Chondrocyte (in vitro differentiated cells): Measurements from ENCODE around the gene TRAPPC5. TPM values are rescaled to one million over a fixed set of nuclear protein-coding genes. Genes with fewer than 3 reads are reported as not detected.

Experiments used
- DNase-seq: peaks from one replicate; pipeline ENCODE4 v3.0.0; 2021; ENCODE audit warnings: mixed read lengths, low spot score
- H3K27ac Mint-ChIP-seq: one replicate; pipeline ENCODE4 v1.8.0; 2021; ENCODE audit warnings: mild to moderate bottlenecking, moderate library complexity, mixed read lengths; ENCODE audit not compliant: unreplicated experiment
- H3K27me3 Mint-ChIP-seq: 2 replicates; pipeline ENCODE4 v1.8.0; 2021; ENCODE audit warnings: low read depth, mixed read lengths
- H3K36me3 Mint-ChIP-seq: 2 replicates; pipeline ENCODE4 v1.8.0; 2021; ENCODE audit warnings: low read depth, mixed read lengths
- H3K4me1 Mint-ChIP-seq: 2 replicates; pipeline ENCODE4 v1.8.0; 2021; ENCODE audit warnings: low read depth, mild to moderate bottlenecking, mixed read lengths
- H3K4me3 Mint-ChIP-seq: one replicate; pipeline ENCODE4 v1.8.0; 2021; ENCODE audit warnings: mild to moderate bottlenecking, moderate library complexity, mixed read lengths; ENCODE audit not compliant: unreplicated experiment
- H3K9me3 Mint-ChIP-seq: 2 replicates; pipeline ENCODE4 v1.8.0; 2021; ENCODE audit warnings: low read depth, mixed read lengths
- total RNA-seq: library from RNA; stranded (reverse); gene quantifications from 3 replicates; pipeline ENCODE4 v1.2.1, GENCODE V29; 2021
- TF ChIP-seq, protein P1 (sequence below): fragments of 200-600 bp; sonication (generic); IDR thresholded peaks from 2 replicates; pipeline ENCODE4 v1.5.0; 2021; ENCODE audit warnings: antibody characterized with exemption, mild to moderate bottlenecking, moderate library complexity

Gene TRAPPC5
- total RNA-seq, 1 donor from 2014 or later: 94.3 TPM

GRCh38 chr19:7734220-7735203 is 53.9 kb downstream of the TRAPPC5 start:
- no peaks in the 10 kb centered on the region for H3K4me1 Mint-ChIP-seq
- H3K9me3 Mint-ChIP-seq: no peaks in the 10 kb centered on the region
- TF ChIP-seq, protein P1, sequence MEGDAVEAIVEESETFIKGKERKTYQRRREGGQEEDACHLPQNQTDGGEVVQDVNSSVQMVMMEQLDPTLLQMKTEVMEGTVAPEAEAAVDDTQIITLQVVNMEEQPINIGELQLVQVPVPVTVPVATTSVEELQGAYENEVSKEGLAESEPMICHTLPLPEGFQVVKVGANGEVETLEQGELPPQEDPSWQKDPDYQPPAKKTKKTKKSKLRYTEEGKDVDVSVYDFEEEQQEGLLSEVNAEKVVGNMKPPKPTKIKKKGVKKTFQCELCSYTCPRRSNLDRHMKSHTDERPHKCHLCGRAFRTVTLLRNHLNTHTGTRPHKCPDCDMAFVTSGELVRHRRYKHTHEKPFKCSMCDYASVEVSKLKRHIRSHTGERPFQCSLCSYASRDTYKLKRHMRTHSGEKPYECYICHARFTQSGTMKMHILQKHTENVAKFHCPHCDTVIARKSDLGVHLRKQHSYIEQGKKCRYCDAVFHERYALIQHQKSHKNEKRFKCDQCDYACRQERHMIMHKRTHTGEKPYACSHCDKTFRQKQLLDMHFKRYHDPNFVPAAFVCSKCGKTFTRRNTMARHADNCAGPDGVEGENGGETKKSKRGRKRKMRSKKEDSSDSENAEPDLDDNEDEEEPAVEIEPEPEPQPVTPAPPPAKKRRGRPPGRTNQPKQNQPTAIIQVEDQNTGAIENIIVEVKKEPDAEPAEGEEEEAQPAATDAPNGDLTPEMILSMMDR: no peak
- H3K27ac Mint-ChIP-seq: no peak overlapping the region
- peak; percentile 41 for DNase-seq
- H3K36me3 Mint-ChIP-seq: peaks cover 2% of the 10 kb centered on the region
- H3K4me3 Mint-ChIP-seq: no peak overlapping the region
- peaks cover 52% of the 10 kb centered on the region for H3K27me3 Mint-ChIP-seq

DNA sequence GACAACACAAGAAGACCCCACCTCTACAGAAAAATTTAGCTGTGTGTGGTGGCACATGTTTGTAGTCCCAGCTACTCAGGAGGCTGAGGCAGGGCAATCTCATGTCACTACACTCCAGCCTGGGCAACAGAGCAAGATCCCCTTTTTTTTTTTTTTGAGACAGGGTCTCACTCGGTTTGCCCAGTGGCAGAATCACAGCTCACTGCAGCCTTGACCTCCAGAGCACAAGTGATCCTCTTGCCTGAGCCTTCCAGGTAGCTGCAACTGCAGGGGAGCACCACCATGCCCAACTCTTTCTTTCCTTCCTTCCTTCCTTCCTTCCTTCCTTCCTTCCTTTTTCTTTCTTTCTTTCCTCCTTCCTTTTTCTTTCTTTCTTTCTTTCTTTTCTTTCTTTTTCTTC is 55.5 kb downstream of the TRAPPC5 start:
- Mint-ChIP-seq H3K4me1 (no peaks in the 10 kb centered on the region), H3K27ac (no peak overlapping the region), H3K4me3 (no peak overlapping the region), H3K27me3 (peaks cover 57% of the 10 kb centered on the region), H3K36me3 (peaks cover 2% of the 10 kb centered on the region), H3K9me3 (no peaks in the 10 kb centered on the region)
- no peak for DNase-seq
- TF ChIP-seq, protein P1: no peak

- no peak overlapping the region for H3K4me3 Mint-ChIP-seq
- H3K36me3 Mint-ChIP-seq: peaks cover 2% of the 10 kb centered on the region
- H3K27me3 Mint-ChIP-seq: peaks cover 57% of the 10 kb centered on the region
- H3K27ac Mint-ChIP-seq: no peak overlapping the region
- DNase-seq: peak; percentile 24
- TF ChIP-seq, protein P1: no peak
- H3K4me1 Mint-ChIP-seq: no peaks in the 10 kb centered on the region
- no peaks in the 10 kb centered on the region for H3K9me3 Mint-ChIP-seq
These were observed 56.6 kb downstream of the TRAPPC5 start for GRCh38 chr19:7737215-7737614.

Other genes starting within 250 kb of the TRAPPC5 start
- gene PEX11G, start 191.8 kb upstream of the TRAPPC5 start, total RNA-seq: 1.7 to 2.6 TPM (median 2.3 TPM) in 3 replicates
- 72.8 to 78.9 TPM (median 78.1 TPM) in 3 replicates for gene ZNF358, start 164.7 kb upstream of the TRAPPC5 start, total RNA-seq
- 25.9 to 27.9 TPM (median 27.8 TPM) in 3 replicates for gene MCOLN1, start 158.2 kb upstream of the TRAPPC5 start, total RNA-seq
- gene PNPLA6, start 145.1 kb upstream of the TRAPPC5 start, total RNA-seq: 78.1 to 97.9 TPM (median 87.9 TPM) in 3 replicates
- 0.41 to 0.42 TPM in 2 of 3 replicates, not detected in the other for gene CAMSAP3, start 85.0 kb upstream of the TRAPPC5 start, total RNA-seq
- 26.7 to 29.8 TPM (median 27.4 TPM) in 3 replicates for gene XAB2, start 51.3 kb upstream of the TRAPPC5 start, total RNA-seq
- gene PET100, start 51.0 kb upstream of the TRAPPC5 start, total RNA-seq: 78.8 to 113 TPM (median 80.7 TPM) in 3 replicates
- not detected in 3 replicates for gene PCP2, start 47.1 kb upstream of the TRAPPC5 start, total RNA-seq
- gene STXBP2, start 43.7 kb upstream of the TRAPPC5 start, total RNA-seq: 2.7 to 10.2 TPM (median 8.1 TPM) in 3 replicates
- gene RETN, start 11.8 kb upstream of the TRAPPC5 start, total RNA-seq: not detected in 3 replicates
- gene MCEMP1, start 3.7 kb upstream of the TRAPPC5 start, total RNA-seq: not detected in 3 replicates
- not detected in 3 replicates for gene FCER2, start 21.3 kb downstream of the TRAPPC5 start, total RNA-seq
- not detected in 3 replicates for gene CLEC4G, start 51.3 kb downstream of the TRAPPC5 start, total RNA-seq
- gene CD209, start 66.7 kb downstream of the TRAPPC5 start, total RNA-seq: not detected in 3 replicates
- not detected in 3 replicates for gene CLEC4M, start 82.4 kb downstream of the TRAPPC5 start, total RNA-seq
- gene EVI5L, start 149.4 kb downstream of the TRAPPC5 start, total RNA-seq: 27.4 to 30.6 TPM (median 28.4 TPM) in 3 replicates
- gene PRR36, start 193.6 kb downstream of the TRAPPC5 start, total RNA-seq: 0.22 to 0.80 TPM (median 0.38 TPM) in 3 replicates
- 1.9 to 6.9 TPM (median 4.8 TPM) in 3 replicates for gene LRRC8E, start 207.7 kb downstream of the TRAPPC5 start, total RNA-seq
- 24.4 to 27.5 TPM (median 25.7 TPM) in 3 replicates for gene MAP2K7, start 223.0 kb downstream of the TRAPPC5 start, total RNA-seq
- gene TGFBR3L, start 234.0 kb downstream of the TRAPPC5 start, total RNA-seq: 8.1 to 11.6 TPM (median 11.2 TPM) in 3 replicates
- 17.1 to 27.9 TPM (median 26.4 TPM) in 3 replicates for gene SNAPC2, start 239.5 kb downstream of the TRAPPC5 start, total RNA-seq
- gene CTXN1, start 245.3 kb downstream of the TRAPPC5 start, total RNA-seq: 21.8 to 41.5 TPM (median 36.0 TPM) in 3 replicates